Measurements from ENCODE around the gene KLRF2.

Gene KLRF2

GRCh38 chr12:9899209-9899608 lies 17.9 kb downstream of the KLRF2 start:
- no peak for DNase-seq (ENCODE audit: low read depth, low spot score)
- no peak overlapping the region for H3K4me3 ChIP-seq (ENCODE audit: low read depth, low read length)
- TF ChIP-seq, protein P1, sequence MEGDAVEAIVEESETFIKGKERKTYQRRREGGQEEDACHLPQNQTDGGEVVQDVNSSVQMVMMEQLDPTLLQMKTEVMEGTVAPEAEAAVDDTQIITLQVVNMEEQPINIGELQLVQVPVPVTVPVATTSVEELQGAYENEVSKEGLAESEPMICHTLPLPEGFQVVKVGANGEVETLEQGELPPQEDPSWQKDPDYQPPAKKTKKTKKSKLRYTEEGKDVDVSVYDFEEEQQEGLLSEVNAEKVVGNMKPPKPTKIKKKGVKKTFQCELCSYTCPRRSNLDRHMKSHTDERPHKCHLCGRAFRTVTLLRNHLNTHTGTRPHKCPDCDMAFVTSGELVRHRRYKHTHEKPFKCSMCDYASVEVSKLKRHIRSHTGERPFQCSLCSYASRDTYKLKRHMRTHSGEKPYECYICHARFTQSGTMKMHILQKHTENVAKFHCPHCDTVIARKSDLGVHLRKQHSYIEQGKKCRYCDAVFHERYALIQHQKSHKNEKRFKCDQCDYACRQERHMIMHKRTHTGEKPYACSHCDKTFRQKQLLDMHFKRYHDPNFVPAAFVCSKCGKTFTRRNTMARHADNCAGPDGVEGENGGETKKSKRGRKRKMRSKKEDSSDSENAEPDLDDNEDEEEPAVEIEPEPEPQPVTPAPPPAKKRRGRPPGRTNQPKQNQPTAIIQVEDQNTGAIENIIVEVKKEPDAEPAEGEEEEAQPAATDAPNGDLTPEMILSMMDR (IDR thresholded peaks at IDR 0.05; ENCODE audit: low read depth, low read length) = no peak
- in situ Hi-C loops (cut with HindIII; ENCODE audit: low sequenced_read_pairs) = no loop called here

GRCh38 chr12:9900930-9901329 lies 19.6 kb downstream of the KLRF2 start:
- no peak for DNase-seq (ENCODE audit: low read depth, low spot score)
- TF ChIP-seq, protein P1 (IDR thresholded peaks at IDR 0.05; ENCODE audit: low read depth, low read length) = no peak
- no peak overlapping the region for H3K4me3 ChIP-seq (ENCODE audit: low read depth, low read length)
- in situ Hi-C loops (cut with HindIII; ENCODE audit: low sequenced_read_pairs) = no loop called here

- DNase-seq (ENCODE audit: low read depth, low spot score) = no peak
- TF ChIP-seq, protein P1 (IDR thresholded peaks at IDR 0.05; ENCODE audit: low read depth, low read length) = no peak
- no peak overlapping the region for H3K4me3 ChIP-seq (ENCODE audit: low read depth, low read length)
Measured at GRCh38 chr12:9902539-9903228, 21.4 kb downstream of the KLRF2 start.

DNA sequence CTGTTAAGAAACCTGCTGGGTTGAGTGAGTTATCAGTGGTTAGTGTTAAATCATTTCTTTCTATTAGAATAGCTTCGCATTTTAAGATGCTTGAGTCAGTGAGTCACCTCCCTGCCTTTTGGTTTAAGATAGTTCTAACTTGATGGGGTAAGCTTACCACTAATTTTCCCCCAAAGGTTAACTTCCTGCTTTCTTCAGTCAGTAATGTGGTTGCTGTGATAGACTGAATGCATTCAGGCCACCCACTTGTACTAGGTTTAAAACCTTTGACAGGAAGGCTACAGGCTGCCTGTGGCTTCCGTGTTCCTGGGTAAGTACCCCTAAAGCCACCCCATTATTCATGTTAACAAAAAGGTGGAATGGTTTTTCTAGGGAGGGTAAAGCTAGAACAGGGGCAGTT lies 25.6 kb downstream of the KLRF2 start:
- DNase-seq (ENCODE audit: low read depth, low spot score) = no peak
- in situ Hi-C loops (cut with HindIII; ENCODE audit: low sequenced_read_pairs) = no loop called here
- H3K4me3 ChIP-seq (ENCODE audit: low read depth, low read length) = no peak overlapping the region
- TF ChIP-seq, protein P1 (IDR thresholded peaks at IDR 0.05; ENCODE audit: low read depth, low read length) = no peak

More at GRCh38 chr12:9902539-9903228, 21.4 kb downstream of the KLRF2 start:
- in situ Hi-C loops (cut with HindIII; ENCODE audit: low sequenced_read_pairs) = no loop called here

GRCh38 chr12:9907769-9908168 lies 26.5 kb downstream of the KLRF2 start:
- in situ Hi-C loops (cut with HindIII; ENCODE audit: low sequenced_read_pairs) = no loop called here
- TF ChIP-seq, protein P1 (IDR thresholded peaks at IDR 0.05; ENCODE audit: low read depth, low read length) = no peak
- no peak for DNase-seq (ENCODE audit: low read depth, low spot score)
- H3K4me3 ChIP-seq (ENCODE audit: low read depth, low read length) = no peak overlapping the region

DNA sequence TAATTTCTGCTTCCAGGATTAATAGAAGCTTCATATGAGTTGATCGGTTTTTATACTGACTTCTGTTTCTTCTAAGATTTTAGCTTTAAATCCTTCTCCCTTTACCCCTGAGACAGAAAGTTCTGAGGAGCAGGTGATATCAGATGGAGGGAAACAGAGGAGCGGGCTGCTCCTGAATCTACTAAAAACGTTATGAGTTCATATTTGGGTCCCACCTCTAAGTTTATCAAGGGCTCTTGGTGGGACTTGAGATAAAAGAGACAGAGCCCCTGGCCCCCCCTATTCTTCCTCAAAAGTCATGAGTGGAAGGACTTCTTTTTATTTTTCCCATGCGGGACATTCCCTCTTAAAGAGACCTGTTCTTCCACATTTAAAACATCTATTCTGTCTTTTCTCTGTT lies 27.1 kb downstream of the KLRF2 start:
- in situ Hi-C loops (cut with HindIII; ENCODE audit: low sequenced_read_pairs) = no loop called here

More for the DNA sequence above, 27.1 kb downstream of the KLRF2 start:
- TF ChIP-seq, protein P1 (IDR thresholded peaks at IDR 0.05; ENCODE audit: low read depth, low read length) = no peak
- DNase-seq (ENCODE audit: low read depth, low spot score) = no peak
- H3K4me3 ChIP-seq (ENCODE audit: low read depth, low read length) = no peak overlapping the region
